HG03103 (cell line): ENCODE measurements around the gene FTO.
A peak's percentile ranks its signal among the peaks of the same experiment; 100 is the strongest.

ENCODE experiments used
- ATAC-seq: cut with Tn5 transposase; IDR thresholded peaks from one replicate; pipeline ENCODE4 v1.9.1; 2021; ENCODE audit warnings: low read depth; ENCODE audit not compliant: unreplicated experiment

Gene FTO

GRCh38 chr16:54062361-54063278 lies 358.7 kb downstream of the FTO start:
- no peak for ATAC-seq

DNA sequence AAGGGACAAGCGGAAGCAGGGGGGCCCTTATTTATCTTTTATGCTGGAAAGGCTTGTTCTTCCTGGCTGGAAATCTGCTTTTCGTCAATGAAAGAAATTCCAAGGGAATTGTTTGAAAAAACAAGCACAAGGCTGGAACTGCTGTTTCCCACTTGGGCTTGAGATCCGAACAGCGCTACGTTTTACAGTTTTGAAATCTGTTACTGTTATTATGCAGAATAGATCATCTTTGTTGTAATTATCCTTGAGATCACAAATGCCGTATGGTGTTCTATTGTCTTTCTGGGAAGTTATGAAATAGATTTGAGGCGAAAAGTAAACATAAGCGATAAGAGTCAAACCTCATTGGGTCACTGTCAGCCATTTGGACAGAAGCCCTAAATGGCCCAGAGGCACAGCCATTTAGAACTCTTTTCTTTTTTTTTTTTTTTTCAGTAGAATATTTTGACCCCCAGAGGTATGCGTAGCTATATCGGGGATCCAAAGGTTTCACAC lies 359.4 kb downstream of the FTO start:
- ATAC-seq = no peak

GRCh38 chr16:54066451-54067105 lies 362.6 kb downstream of the FTO start:
- ATAC-seq = no peak

GRCh38 chr16:54067322-54068065 lies 363.5 kb downstream of the FTO start:
- no peak for ATAC-seq

- no peak for ATAC-seq
Observed at GRCh38 chr16:54068212-54068611, 364.3 kb downstream of the FTO start.

DNA sequence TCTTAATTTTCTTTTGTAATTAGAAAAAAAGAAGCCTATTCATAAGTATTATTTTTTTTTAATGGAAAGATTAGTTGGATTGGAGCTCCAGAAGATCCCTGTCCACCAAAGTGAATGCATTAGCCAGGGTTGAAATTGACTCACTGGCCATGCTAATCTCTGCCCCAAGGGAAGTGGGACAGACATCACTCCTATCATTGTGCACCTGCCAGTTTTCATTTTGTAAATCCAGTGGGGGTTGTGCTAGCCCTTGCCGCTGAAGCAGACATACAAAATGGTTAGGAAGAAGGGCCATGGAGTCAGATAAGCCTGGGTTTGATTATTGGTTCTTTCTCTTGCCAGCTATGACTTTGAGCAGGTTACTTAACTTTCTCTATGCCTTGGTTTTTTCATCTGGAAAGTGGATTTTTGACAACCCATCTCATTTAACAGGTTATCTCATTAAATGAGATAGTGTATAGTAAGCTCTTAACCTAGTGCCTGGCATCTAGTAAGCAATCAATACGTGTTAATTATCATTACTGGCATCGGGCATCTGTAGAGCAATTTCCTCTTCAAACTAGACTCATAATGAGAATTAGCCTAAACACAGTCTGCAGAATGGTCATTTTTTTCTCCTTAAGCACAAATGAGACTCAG lies 365.8 kb downstream of the FTO start:
- ATAC-seq = no peak

DNA sequence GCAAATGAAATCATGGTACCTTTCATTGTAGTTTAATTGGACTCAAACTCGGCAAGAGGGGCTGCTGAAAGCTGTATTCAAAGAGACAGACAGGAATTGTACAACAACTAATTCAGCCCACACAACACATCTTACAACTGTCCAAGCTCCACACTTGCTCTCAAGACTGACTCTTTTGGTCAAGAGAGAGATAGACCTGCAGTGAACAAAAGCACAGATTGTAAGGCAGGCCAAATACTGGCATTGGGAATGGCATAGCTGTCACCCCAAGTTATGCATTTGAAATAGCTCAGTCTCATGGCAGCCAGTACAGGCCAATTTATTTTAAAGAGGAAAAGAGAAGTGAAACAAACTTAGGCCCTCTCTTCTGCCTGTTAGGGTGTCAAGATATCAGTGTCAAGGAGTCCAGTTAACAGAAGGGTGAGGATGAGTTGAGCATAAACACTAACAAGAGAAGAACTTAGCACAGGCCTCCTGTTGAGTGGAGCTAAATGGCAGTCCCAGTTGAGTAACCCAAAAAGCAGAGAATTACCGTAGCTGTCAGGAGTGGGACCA lies 366.9 kb downstream of the FTO start:
- ATAC-seq = peak; percentile 84

DNA sequence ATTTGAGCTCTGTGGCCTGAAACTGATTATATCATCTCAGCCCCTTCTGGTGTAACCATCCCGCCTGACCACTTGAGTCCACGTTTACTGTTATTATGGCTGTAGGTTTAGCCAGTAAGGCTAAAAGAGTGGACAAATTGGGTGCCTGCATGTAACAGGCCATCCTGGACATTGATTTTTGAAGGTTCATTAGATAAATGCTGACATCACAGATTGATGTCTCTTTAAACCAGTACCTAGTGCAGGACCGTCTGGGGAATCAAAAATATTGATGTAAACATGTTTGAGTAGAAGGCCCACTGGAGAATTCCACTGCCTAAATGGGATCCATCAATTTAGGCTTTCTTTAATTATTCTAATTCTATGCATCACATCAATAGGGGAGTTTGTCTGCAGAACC lies 367.6 kb downstream of the FTO start:
- no peak for ATAC-seq

- no peak for ATAC-seq
Observed at GRCh38 chr16:54072237-54072636, 368.3 kb downstream of the FTO start.

DNA sequence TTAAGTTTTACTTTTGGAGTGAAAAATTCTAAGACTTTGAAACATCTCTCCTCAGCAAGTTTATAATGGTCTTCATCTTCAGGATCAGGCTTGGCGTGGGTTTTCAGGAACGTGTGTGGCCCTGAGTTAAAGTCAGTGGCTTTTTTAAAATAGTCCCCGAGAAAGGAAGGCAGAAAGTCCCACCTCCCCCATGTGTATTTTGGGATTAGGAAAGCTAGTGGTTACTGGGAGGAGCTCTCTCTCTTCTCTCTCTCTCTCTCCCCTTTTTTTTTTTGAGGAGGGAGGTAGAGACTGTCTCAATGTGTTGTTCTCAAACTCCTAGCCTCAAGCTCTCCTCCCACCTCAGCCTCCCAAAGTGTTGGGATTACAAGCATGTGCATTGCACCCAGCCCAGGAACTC lies 369.4 kb downstream of the FTO start:
- no peak for ATAC-seq

DNA sequence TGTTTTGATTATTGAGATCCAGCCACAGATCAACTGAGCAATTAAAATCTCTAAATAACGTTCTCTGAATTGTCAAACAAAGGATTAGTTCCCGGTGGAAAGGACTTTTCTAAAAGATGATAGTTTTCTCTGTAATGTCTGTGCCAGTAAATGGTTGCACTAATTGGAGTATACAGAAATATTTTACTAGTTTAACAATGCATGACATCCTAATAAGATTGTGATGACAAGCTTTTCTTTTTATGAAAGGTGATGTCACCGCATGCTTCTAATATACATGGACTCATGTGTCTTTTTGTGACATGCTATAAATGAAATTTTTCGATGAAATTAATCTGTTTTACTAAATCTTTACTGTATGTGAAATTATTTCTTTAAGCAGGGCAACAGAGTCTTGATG lies 371.5 kb downstream of the FTO start:
- no peak for ATAC-seq

DNA sequence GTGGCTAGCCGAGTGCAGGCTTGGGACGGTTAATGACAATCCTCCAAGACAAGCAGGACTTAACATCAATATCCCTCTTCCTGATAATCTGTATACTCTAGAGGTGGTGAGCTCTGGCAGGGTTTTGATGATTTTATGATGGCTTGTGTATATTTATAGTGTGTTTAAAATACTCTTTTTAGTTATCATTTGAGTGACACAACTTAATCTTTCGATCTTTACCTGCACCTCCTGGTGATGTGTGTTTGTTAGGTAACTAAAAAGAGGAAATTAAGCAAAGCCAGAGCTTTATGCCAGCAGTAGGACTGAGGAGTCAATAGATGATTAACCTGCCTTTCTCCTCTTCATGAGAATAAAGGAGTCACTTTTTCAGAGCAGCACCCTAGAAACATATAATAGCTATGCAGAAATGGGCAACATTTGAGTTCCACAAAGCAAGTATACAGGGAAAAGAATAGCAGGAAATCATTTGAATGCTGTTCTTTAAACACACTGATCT lies 372.1 kb downstream of the FTO start:
- ATAC-seq = no peak

GRCh38 chr16:54077050-54077821 lies 373.3 kb downstream of the FTO start:
- no peak for ATAC-seq

GRCh38 chr16:54080524-54081008 lies 376.6 kb downstream of the FTO start:
- ATAC-seq = no peak

DNA sequence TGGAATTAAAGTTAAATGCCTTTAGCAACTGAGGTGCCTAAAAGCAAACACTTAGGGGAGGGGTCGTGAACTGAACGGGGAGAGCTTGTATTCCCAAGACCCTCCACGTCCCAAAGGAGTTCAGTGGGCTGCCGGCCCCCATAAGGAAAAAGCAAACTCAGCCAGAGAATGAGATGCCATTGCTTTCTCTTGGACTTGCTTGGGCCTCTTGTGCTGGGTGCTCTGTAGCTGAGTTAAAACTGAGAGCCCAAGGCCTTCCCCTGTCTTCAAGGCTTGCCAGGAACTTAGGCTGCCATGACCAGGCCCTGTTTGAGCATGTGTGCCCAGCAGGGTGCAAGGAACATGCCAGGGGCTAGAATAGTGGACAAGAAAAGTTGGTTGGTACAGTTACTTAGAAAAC lies 382.8 kb downstream of the FTO start:
- no peak for ATAC-seq

DNA sequence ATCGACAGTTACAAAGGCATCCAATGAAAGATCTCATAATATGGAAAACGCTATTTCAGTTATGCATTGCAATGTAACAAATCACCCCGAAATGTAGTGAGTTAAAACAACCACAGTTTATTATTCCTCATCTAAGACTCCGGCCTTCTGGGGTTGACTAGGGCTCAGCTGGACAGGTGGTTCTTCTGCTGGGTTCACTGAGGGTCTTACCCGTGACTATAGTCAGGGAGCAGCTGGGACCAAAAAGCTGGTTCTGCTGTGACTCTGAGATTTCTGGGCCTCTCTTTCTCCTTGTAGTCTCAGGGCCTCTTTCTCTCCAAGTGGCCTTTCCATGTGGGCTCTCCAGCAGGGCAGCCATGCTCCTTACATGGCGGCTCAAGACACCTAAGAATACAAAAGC lies 386.6 kb downstream of the FTO start:
- ATAC-seq = no peak

DNA sequence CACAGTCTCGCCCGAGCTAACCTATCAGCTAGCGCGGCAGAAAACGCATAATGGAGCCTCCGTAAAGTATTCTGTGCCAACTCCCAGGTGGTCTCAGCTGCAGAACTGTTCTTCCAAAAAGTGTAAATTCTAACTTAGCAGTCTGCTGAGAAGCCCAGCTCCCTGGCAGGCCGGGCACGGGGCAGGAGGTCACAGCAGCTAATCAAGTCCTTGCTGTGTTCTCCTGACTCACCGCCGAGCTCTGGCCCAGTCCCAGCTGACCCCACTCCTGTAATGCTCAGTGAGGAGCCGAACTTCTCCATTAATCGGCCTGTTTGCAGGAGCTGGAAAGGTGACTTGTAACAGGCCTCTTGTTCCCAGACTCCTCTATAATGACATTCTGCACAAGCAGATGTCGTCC lies 389.3 kb downstream of the FTO start:
- no peak for ATAC-seq

DNA sequence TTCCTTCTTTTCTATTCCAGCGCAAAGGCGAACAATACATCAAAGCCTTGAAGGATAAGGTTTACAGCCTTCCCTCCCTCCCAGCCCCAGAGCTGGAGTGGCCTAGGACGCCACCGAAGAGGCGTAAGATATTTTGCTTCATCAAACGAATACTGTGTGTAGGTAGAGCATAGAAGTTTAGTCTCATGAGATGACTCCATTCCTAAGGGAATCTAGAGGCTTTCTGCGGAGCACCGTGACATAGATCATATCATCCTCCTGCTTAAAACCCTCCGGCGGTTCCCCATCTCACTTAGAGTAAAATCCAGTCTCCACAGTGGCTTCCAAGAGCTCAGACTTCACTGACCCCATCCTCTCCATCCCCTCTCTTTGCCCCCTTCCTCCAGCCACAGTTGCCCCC lies 390.7 kb downstream of the FTO start:
- no peak for ATAC-seq

DNA sequence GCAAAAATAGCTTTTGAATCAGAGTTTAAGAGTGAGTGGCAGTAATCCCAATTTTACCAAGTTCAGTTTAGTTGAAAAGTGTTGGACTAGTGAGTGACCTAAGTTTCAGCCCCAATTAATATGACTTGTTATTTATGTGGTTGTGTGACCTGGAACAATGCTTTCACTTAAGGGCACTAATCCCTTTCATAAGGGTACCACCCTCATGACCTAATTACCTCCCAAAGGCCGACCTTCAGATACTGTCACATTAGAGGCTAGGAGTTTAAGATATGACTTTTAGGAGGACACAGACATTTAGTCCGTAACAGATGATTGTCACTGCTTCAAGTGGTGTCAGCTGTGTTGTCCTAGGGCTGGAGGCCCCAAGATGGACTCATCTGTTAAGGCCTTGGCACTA lies 392.7 kb downstream of the FTO start:
- no peak for ATAC-seq
